Epidermal melanocyte (primary cell): Measurements from ENCODE around the gene CYP1B1.
"Not testable (repeated sequence)": the region's sequence is repeated elsewhere in the genome, so short reads cannot be mapped to it uniquely, and the experiment has no call there.

ENCODE experiments used
- DNase-seq: peaks from one replicate; pipeline ENCODE4 v3.0.0; 2011; ENCODE audit warnings: low spot score; ENCODE audit not compliant: insufficient read length

CYP1B1 gene

DNA sequence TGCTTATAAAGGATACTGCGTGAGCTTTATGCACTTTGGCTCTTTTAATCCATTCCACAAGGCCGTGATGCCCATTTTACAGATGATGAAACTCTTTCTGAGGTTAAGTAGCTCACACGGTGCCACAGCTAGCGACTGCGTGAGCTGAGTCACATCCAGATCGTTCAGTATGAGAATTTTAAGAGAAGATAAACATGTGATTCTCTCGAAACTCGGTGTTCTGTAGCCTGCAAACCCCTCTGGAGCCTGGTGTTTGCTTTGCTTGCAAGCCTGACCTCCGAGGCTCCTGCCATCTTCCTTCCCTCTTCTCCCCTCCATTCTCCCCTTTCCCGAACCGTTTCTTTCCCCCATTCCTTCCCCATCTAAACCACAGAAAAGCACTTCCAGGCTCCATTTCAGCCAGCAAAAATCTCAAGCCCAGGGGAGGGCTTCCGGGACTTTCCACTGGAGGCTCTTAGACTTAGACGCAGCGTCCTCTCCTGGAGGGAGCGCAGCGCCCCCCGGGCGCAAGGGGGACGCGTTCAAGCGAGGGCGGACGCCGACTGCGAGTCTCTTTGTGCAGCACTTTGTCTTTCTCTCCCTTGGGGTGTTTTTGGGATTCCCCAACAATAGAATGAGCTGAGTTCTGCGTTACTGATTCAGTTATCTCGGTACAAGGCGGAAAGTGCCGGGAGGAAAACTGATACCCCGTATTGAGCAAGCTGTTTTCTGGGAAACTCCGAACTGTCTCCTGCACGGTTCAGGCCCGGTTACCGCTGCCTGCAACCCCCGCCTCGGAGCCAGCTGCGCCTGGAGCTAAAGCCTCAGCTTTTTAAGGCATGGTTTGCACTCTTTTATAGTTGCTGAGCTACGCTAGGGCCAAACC is 38.0 kb downstream of the CYP1B1 start:
- no peak for DNase-seq

- DNase-seq = no peak
Measured at GRCh38 chr2:38037325-38037724, 38.6 kb downstream of the CYP1B1 start.

GRCh38 chr2:38035968-38036367 is 40.0 kb downstream of the CYP1B1 start:
- DNase-seq = no peak

DNA sequence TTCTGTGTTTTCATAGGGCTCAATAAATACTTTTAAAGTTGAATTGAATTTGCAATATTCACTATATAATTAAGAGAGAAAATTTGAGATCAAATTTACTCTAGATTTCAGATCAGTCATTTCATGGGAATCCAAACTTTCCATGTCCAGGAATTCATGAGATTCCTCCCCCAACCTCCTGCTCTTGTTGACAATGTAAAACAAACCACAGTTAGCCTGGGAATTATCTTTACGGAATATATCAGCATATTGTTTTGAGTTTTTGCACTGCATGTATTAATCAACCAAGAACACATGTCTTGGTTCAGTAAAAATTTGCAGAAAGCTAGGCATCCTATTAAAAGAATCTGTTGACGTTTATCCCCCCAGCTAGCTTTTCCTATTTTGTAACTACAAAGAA is 42.3 kb downstream of the CYP1B1 start:
- DNase-seq = no peak

- DNase-seq = no peak
Measured at GRCh38 chr2:38032946-38033345, 43.0 kb downstream of the CYP1B1 start.

- DNase-seq = no peak
Measured at GRCh38 chr2:38030635-38031355, 45.2 kb downstream of the CYP1B1 start.

DNA sequence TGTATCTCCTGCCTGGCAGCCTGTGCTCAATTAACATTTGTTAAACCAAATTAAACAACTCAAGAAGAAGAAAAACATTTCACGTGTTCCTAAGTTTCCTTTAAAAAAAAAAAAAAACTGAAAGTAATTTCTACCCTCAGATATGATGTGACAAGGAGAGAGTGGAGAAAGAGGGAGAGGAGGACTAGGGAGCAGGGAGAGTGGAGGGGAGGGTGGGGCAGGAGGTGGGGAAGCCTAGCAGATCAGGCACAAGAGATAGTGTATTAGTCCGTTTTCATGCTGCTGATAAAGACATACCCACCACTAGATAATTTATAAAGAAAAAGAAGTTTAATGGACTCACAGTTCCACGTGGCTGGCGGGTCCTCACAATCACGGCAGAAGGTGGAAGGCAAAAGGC is 46.4 kb downstream of the CYP1B1 start:
- DNase-seq = no peak

GRCh38 chr2:38028829-38029228 is 47.1 kb downstream of the CYP1B1 start:
- DNase-seq = no peak

DNA sequence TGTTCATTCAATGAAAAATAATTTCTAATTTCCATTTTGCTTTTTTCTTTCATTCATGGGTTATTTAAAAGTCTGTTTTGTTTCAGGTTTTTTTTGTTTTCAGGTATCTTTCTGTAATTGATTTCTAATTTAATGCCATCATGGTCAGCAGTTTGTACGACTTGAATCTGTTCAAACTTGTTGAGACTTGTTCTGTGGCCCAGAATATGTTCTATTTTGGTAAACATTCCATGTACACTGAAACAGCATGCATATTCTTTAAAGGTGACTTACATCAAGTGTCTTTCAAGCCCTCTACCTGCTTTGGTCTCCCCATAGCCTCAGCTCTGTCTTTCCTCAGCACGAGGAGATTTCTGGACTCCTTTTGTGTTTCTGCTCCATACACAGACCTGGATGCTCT is 49.1 kb downstream of the CYP1B1 start:
- DNase-seq = no peak

DNA sequence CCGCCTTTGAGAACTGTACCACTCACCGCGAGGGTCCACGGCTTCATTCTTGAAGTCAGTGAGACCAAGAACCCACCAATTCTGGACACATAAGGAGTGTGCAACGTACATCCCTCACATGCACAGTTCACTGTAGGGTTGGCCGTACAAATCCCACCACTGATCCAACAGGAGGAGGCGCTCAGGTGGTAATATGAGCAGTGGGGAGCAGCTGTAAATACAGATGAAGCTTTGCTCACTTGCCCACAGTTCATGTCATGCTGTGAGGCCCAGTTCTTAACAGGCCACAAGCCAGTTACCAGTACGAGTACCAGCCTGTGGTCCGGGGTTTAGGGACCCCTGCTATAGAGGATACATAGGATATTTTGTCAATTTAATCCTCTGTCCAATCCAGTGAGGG is 54.4 kb downstream of the CYP1B1 start:
- no peak for DNase-seq

DNA sequence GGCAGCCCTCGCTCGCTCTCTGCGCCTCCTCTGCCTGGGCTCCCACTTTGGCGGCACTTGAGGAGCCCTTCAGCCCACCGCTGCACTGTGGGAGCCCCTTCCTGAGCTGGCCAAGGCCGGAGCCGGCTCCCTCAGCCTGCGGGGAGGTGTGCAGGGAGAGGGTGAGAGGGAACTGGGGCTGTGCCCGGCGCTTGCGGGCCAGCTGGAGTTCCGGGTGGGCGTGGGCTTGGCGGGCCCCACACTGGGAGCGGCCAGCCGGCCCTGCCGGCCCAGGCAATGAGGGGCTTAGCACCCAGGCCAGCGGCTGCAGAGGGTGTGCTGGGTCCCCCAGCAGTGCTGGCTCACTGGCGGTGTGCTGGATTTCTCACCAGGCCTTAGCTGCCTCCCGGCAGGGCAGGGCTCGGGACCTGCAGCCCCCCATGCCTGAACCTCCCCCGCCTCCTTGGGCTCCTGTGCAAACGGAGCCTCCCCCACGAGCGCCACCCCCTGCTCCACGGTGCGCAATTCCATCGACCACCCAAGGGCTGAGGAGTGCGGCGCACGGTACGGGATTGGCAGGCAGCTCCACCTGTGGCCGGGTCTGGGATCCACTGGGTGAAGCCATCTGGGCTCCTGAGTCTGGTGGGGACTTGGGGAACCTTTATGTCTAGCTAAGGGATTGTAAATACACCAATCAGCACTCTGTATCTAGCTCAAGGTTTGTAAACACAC is 55.4 kb downstream of the CYP1B1 start:
- not testable (repeated sequence) for DNase-seq

DNA sequence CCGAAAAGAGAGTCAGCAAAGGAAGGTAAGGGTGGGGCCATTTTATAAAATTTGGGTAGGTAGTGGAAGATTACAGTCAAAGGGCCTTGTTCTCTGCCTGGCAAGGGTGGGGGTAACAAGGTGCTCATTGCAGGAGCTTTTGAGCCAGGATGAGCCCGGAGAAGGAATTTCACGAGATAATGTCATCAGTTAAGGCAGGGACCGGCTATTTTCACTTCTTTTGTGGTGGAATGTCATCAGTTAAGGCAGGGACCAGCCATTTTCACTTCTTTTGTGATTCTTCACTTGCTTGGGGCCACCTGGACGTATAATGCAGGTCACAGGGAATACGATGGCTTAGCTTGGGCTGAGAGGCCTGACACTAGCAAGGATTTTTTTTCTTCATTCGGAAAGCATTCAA is 58.1 kb downstream of the CYP1B1 start:
- no peak for DNase-seq
